GM21423 (cell line): ENCODE results near the gene NEURL1.

Source experiments
- ATAC-seq: cut with Tn5 transposase; IDR thresholded peaks from one replicate; pipeline ENCODE4 v1.9.1; 2021; ENCODE audit warnings: mild to moderate bottlenecking, moderate library complexity; ENCODE audit not compliant: unreplicated experiment

The NEURL1 gene

GRCh38 chr10:103559776-103560175, 66.3 kb downstream of the NEURL1 start:
- ATAC-seq, result no peak

- ATAC-seq, result no peak
These were observed 67.4 kb downstream of the NEURL1 start for GRCh38 chr10:103560886-103561285.

GRCh38 chr10:103562383-103562782, 68.9 kb downstream of the NEURL1 start:
- ATAC-seq, result no peak

GRCh38 chr10:103563231-103564115, 70.0 kb downstream of the NEURL1 start:
- no peak for ATAC-seq

GRCh38 chr10:103564116-103564501, 70.6 kb downstream of the NEURL1 start:
- ATAC-seq, result no peak

- no peak for ATAC-seq
These were observed 71.4 kb downstream of the NEURL1 start for GRCh38 chr10:103564776-103565520.

- no peak for ATAC-seq
These were observed 73.0 kb downstream of the NEURL1 start for GRCh38 chr10:103566536-103566935.

GRCh38 chr10:103568505-103568904, 75.0 kb downstream of the NEURL1 start:
- ATAC-seq, result no peak

GRCh38 chr10:103569896-103570295, 76.4 kb downstream of the NEURL1 start:
- no peak for ATAC-seq

- no peak for ATAC-seq
These were observed 77.5 kb downstream of the NEURL1 start for GRCh38 chr10:103570844-103571655.

GRCh38 chr10:103571656-103571975, 78.1 kb downstream of the NEURL1 start:
- ATAC-seq, result no peak

GRCh38 chr10:103572347-103573204, 79.1 kb downstream of the NEURL1 start:
- no peak for ATAC-seq

- ATAC-seq, result no peak
These were observed 79.6 kb downstream of the NEURL1 start for GRCh38 chr10:103573205-103573487.

- no peak for ATAC-seq
These were observed 80.9 kb downstream of the NEURL1 start for GRCh38 chr10:103574097-103575061.

- no peak for ATAC-seq
These were observed 82.0 kb downstream of the NEURL1 start for GRCh38 chr10:103575416-103576075.

GRCh38 chr10:103576076-103576471, 82.6 kb downstream of the NEURL1 start:
- ATAC-seq, result no peak

- ATAC-seq, result no peak
These were observed 83.4 kb downstream of the NEURL1 start for GRCh38 chr10:103576862-103577261.

GRCh38 chr10:103578782-103579382, 85.4 kb downstream of the NEURL1 start:
- peak; percentile 86 for ATAC-seq

GRCh38 chr10:103580011-103580410, 86.5 kb downstream of the NEURL1 start:
- ATAC-seq, result no peak
